Measurements from ENCODE around the gene MAPK12.

DNA sequence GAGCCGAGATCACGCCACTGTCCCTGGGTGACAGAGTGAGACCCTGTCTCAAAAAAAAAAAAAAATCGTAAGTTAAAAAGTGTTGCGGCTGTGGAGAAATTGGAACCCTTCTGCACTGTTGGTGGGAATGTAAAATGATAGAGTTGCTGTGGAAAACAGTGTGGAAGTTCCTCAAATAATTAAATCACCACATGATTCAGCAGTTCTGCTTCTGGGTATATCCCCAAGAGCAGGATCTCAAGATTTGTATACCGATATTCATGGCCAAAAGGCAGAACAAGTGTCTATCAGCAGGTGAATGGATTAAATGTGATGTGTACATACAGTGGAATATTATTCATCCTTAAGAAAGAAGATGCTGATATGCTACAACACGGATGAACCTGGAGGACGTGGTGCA, 56.9 kb downstream of the MAPK12 start:
- TF ChIP-seq, protein P1, sequence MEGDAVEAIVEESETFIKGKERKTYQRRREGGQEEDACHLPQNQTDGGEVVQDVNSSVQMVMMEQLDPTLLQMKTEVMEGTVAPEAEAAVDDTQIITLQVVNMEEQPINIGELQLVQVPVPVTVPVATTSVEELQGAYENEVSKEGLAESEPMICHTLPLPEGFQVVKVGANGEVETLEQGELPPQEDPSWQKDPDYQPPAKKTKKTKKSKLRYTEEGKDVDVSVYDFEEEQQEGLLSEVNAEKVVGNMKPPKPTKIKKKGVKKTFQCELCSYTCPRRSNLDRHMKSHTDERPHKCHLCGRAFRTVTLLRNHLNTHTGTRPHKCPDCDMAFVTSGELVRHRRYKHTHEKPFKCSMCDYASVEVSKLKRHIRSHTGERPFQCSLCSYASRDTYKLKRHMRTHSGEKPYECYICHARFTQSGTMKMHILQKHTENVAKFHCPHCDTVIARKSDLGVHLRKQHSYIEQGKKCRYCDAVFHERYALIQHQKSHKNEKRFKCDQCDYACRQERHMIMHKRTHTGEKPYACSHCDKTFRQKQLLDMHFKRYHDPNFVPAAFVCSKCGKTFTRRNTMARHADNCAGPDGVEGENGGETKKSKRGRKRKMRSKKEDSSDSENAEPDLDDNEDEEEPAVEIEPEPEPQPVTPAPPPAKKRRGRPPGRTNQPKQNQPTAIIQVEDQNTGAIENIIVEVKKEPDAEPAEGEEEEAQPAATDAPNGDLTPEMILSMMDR (IDR thresholded peaks at IDR 0.05 in 8 of 11, conservative IDR thresholded peaks at IDR 0.05 in 3 of 11) = no peak
- no peak for TF ChIP-seq POLR2AphosphoS5 (IDR thresholded peaks at IDR 0.05)
- no peak for TF ChIP-seq POLR2A (IDR thresholded peaks at IDR 0.05)
